MCF 10A (cell line): ENCODE measurements around the gene CCDC60. TPM values are rescaled to one million over a fixed set of nuclear protein-coding genes. Genes with fewer than 3 reads are reported as not detected.

Source experiments
- BruUV-seq: library from RNA; stranded (reverse); fragments of 400-500 nt; replicated peaks from 2 replicates; lab custom pipeline; 2021; lab: Mats Ljungman, UMichigan
- CTCF ChIA-PET: fragments of 300-600 bp; sonication (Branson Sonifier 250); formaldehyde crosslinking; extraction: SDS; loops from one replicate; lab custom pipeline; 2021; ENCODE audit warnings: antibody characterized with exemption, inconsistent platforms; lab: Yijun Ruan, JAX
- POLR2A ChIA-PET: fragments of 300-600, 350-650 bp; sonication (Branson Sonifier 250); formaldehyde crosslinking; extraction: SDS; loops from one replicate; lab custom pipeline; 2020; ENCODE audit warnings: antibody characterized with exemption, inconsistent platforms; lab: Yijun Ruan, JAX
- DNase-seq: peaks from one replicate; pipeline ENCODE4 v3.0.0-alpha.2; 2018; ENCODE audit not compliant: unreplicated experiment
- H3K27ac Mint-ChIP-seq: one replicate; pipeline ENCODE4 v1.8.0; 2022; ENCODE audit warnings: mild to moderate bottlenecking, low read depth, mixed read lengths; ENCODE audit not compliant: unreplicated experiment
- H3K27me3 Mint-ChIP-seq: one replicate; pipeline ENCODE4 v1.8.0; 2022; ENCODE audit warnings: mixed read lengths; ENCODE audit not compliant: insufficient read depth, unreplicated experiment
- H3K36me3 Mint-ChIP-seq: one replicate; pipeline ENCODE4 v1.8.0; 2022; ENCODE audit warnings: mild to moderate bottlenecking, moderate library complexity, mixed read lengths; ENCODE audit not compliant: insufficient read depth, unreplicated experiment
- H3K4me1 Mint-ChIP-seq: one replicate; pipeline ENCODE4 v1.8.0; 2022; ENCODE audit warnings: mixed read lengths; ENCODE audit not compliant: insufficient read depth, unreplicated experiment
- H3K4me3 Mint-ChIP-seq: one replicate; pipeline ENCODE4 v1.8.0; 2022; ENCODE audit warnings: mild to moderate bottlenecking, moderate library complexity, mixed read lengths; ENCODE audit not compliant: unreplicated experiment
- H3K9me3 Mint-ChIP-seq: one replicate; pipeline ENCODE4 v1.8.0; 2022; ENCODE audit warnings: mixed read lengths; ENCODE audit not compliant: unreplicated experiment
- intact Hi-C: fragments of 100-400 bp; cut with micrococcal nuclease; formaldehyde crosslinking; loops from 2 replicates; pipeline ENCODE4 v1.14.1; 2022
- total RNA-seq: library from RNA; stranded (reverse); gene quantifications from 2 replicates; pipeline ENCODE4 v1.2.3, GENCODE V29; 2022
- TF ChIP-seq, protein P1 (sequence below): fragments of 200-600 bp; IDR thresholded peaks from one replicate; pipeline ENCODE4 v1.8.0; 2022; ENCODE audit warnings: antibody characterized with exemption, mild to moderate bottlenecking; ENCODE audit not compliant: unreplicated experiment

The CCDC60 gene
- total RNA-seq, 1 experiment from 2014 or later: not detected

- no peaks in the 10 kb centered on the region for H3K4me1 Mint-ChIP-seq
- no peaks in the 10 kb centered on the region for H3K36me3 Mint-ChIP-seq
- intact Hi-C loops: no loop called here
- POLR2A ChIA-PET: no interaction called here
- no peak overlapping the region for H3K27ac Mint-ChIP-seq
- no peak for DNase-seq
- CTCF ChIA-PET: no interaction called here
- TF ChIP-seq, protein P1, sequence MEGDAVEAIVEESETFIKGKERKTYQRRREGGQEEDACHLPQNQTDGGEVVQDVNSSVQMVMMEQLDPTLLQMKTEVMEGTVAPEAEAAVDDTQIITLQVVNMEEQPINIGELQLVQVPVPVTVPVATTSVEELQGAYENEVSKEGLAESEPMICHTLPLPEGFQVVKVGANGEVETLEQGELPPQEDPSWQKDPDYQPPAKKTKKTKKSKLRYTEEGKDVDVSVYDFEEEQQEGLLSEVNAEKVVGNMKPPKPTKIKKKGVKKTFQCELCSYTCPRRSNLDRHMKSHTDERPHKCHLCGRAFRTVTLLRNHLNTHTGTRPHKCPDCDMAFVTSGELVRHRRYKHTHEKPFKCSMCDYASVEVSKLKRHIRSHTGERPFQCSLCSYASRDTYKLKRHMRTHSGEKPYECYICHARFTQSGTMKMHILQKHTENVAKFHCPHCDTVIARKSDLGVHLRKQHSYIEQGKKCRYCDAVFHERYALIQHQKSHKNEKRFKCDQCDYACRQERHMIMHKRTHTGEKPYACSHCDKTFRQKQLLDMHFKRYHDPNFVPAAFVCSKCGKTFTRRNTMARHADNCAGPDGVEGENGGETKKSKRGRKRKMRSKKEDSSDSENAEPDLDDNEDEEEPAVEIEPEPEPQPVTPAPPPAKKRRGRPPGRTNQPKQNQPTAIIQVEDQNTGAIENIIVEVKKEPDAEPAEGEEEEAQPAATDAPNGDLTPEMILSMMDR: no peak
- H3K9me3 Mint-ChIP-seq: no peaks in the 10 kb centered on the region
- no peak overlapping the region for H3K4me3 Mint-ChIP-seq
- no peaks in the 10 kb centered on the region for H3K27me3 Mint-ChIP-seq
- BruUV-seq: no TSS peak
Observed at GRCh38 chr12:119576915-119577314, 242.4 kb downstream of the CCDC60 start.

GRCh38 chr12:119578112-119578511 lies 243.6 kb downstream of the CCDC60 start:
- ChIA-PET CTCF (interaction anchor here (0.7 to 2.6 kb wide), 5 partner anchors 26 to 165 kb away, joined by 3 to 5 read pairs (median 3); no protein-coding TSS in a partner anchor), POLR2A (no interaction called here)
- intact Hi-C loops: no loop called here
- DNase-seq: peak; percentile 21
- no TSS peak for BruUV-seq
- Mint-ChIP-seq H3K27me3 (no peaks in the 10 kb centered on the region), H3K4me3 (no peak overlapping the region), H3K27ac (no peak overlapping the region), H3K4me1 (no peaks in the 10 kb centered on the region), H3K9me3 (no peaks in the 10 kb centered on the region), H3K36me3 (no peaks in the 10 kb centered on the region)
- TF ChIP-seq, protein P1: no peak

DNA sequence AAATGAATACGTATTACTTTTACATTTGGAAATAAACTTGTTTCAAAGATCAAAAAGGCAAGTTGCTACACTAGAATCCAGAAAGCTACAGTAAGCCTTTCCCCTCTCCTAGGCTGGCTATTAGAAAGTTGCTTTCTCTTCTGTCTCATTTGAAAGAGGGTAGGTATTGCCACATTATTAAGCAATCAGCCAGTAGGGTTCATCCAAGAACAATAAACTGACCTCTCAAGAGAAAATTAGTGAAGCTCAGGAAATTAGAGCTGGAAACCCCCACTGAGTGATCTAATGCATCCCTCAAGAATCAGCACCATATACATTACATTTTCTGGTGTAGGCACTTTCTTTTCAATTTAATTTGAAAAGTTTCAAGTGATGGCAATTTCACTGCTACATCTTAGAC lies 254.6 kb downstream of the CCDC60 start:
- BruUV-seq: no TSS peak
- ChIA-PET POLR2A (no interaction called here), CTCF (interaction anchor here (0.6 to 0.7 kb wide), 2 partner anchors 79 to 1714 kb away, joined by 3 to 4 read pairs; partner anchors contain the start of gene PRKAB1)
- Mint-ChIP-seq H3K9me3 (no peaks in the 10 kb centered on the region), H3K27me3 (peaks cover 38% of the 10 kb centered on the region), H3K4me3 (no peak overlapping the region), H3K27ac (no peak overlapping the region), H3K4me1 (no peaks in the 10 kb centered on the region), H3K36me3 (no peaks in the 10 kb centered on the region)
- intact Hi-C loops: no loop called here
- TF ChIP-seq, protein P1: no peak
- DNase-seq: peak; percentile 69

GRCh38 chr12:119589634-119590033 lies 255.1 kb downstream of the CCDC60 start:
- no peak for DNase-seq
- H3K27ac Mint-ChIP-seq: no peak overlapping the region
- H3K4me1 Mint-ChIP-seq: peaks cover 4% of the 10 kb centered on the region
- ChIA-PET POLR2A (no interaction called here), CTCF (interaction anchor here (0.6 to 0.7 kb wide), 2 partner anchors 78 to 1715 kb away, joined by 3 to 4 read pairs; partner anchors contain the start of gene PRKAB1)
- H3K36me3 Mint-ChIP-seq: no peaks in the 10 kb centered on the region
- no peak overlapping the region for H3K4me3 Mint-ChIP-seq
- BruUV-seq: no TSS peak
- H3K27me3 Mint-ChIP-seq: peaks cover 43% of the 10 kb centered on the region
- H3K9me3 Mint-ChIP-seq: no peaks in the 10 kb centered on the region
- intact Hi-C loops: no loop called here
- TF ChIP-seq, protein P1: no peak

Other genes starting within 250 kb of the CCDC60 start
- gene HSPB8, start 155.8 kb upstream of the CCDC60 start, total RNA-seq: 0.23 and 0.27 TPM in 2 replicates